HepG2 (cell line): ENCODE measurements around the gene STX4. TPM values are rescaled to one million over a fixed set of nuclear protein-coding genes. Genes with fewer than 3 reads are reported as not detected.
A peak's percentile ranks its signal among the peaks of the same experiment; 100 is the strongest.

ENCODE experiments used
- ADNP ChIP-seq: sonication (generic); formaldehyde crosslinking; IDR thresholded peaks from 2 replicates; pipeline ENCODE4 v1.4.0; 2020; ENCODE audit warnings: missing genetic modification reagents
- CBX2 ChIP-seq, 2 experiments: fragments of 200-600 bp in 1 of 2; sonication (generic); formaldehyde crosslinking in 1 of 2; IDR thresholded peaks; 2 replicates each; pipeline versions ENCODE4 v1.7.0 to v1.8.1; 2018 to 2022; ENCODE audit warnings: low read depth in 2 of 2, low read length in 1 of 2, mild to moderate bottlenecking in 1 of 2, missing genetic modification reagents in 1 of 2
- EEA1 ChIP-seq: sonication (generic); formaldehyde crosslinking; IDR thresholded peaks from 2 replicates; pipeline ENCODE4 v1.5.1; 2020; ENCODE audit warnings: mild to moderate bottlenecking, missing genetic modification reagents, borderline replicate concordance
- FOXA1 ChIP-seq, 2 experiments: fragments of 450-650 bp in 1 of 2; sonication (generic) in 1 of 2; formaldehyde crosslinking in 1 of 2; IDR thresholded peaks; 2 replicates each; pipeline versions ENCODE4 v1.4.0 to v1.6.1; 2016 to 2020; ENCODE audit warnings: missing genetic modification reagents in 1 of 2
- HDAC2 ChIP-seq: sonication (generic); formaldehyde crosslinking; IDR thresholded peaks from 2 replicates; pipeline ENCODE4 v1.4.0; 2020; ENCODE audit warnings: missing genetic modification reagents
- HDAC6 ChIP-seq: fragments of 200-600 bp; sonication (generic); IDR thresholded peaks from 2 replicates; pipeline ENCODE4 v1.7.0; 2017; ENCODE audit warnings: mild to moderate bottlenecking, antibody characterized with exemption, low read length, low read depth
- KDM2A ChIP-seq: sonication (generic); formaldehyde crosslinking; IDR thresholded peaks from 2 replicates; pipeline ENCODE4 v1.4.0; 2020; ENCODE audit warnings: low read depth, missing genetic modification reagents, borderline replicate concordance
- MAF1 ChIP-seq: sonication (generic); formaldehyde crosslinking; IDR thresholded peaks from 2 replicates; pipeline ENCODE4 v1.5.0; 2020; ENCODE audit warnings: missing genetic modification reagents, borderline replicate concordance
- POLR2AphosphoS5 ChIP-seq: IDR thresholded peaks from 2 replicates; pipeline ENCODE4 v1.6.1; 2012; ENCODE audit warnings: low read depth, low read length
- POLR2G ChIP-seq: fragments of 200-400 bp; formaldehyde crosslinking; IDR thresholded peaks from 2 replicates; pipeline ENCODE4 v1.6.1; 2018; ENCODE audit warnings: mild to moderate bottlenecking, low read depth, low read length, moderate library complexity
- TBL1XR1 ChIP-seq: fragments of 150-350 bp; IDR thresholded peaks from 2 replicates; pipeline ENCODE4 v1.6.1; 2014; ENCODE audit warnings: borderline replicate concordance, low read length; ENCODE audit not compliant: partially characterized antibody
- TRIM24 ChIP-seq: sonication (generic); formaldehyde crosslinking; IDR thresholded peaks from 2 replicates; pipeline ENCODE4 v1.8.0; 2022; ENCODE audit warnings: mild to moderate bottlenecking, missing genetic modification reagents
- ZNF253 ChIP-seq: sonication (generic); formaldehyde crosslinking; IDR thresholded peaks from 2 replicates; pipeline ENCODE4 v1.8.0; 2022; ENCODE audit warnings: mild to moderate bottlenecking, missing genetic modification reagents, borderline replicate concordance
- ZNF260 ChIP-seq: sonication (generic); formaldehyde crosslinking; IDR thresholded peaks from 2 replicates; pipeline ENCODE4 v1.4.0; 2020; ENCODE audit warnings: missing genetic modification reagents, low read depth, mild to moderate bottlenecking, borderline replicate concordance
- ZNF850 ChIP-seq: sonication (generic); formaldehyde crosslinking; conservative IDR thresholded peaks from 2 replicates; pipeline ENCODE4 v1.9.0; 2021; ENCODE audit warnings: mild to moderate bottlenecking, missing genetic modification reagents
- ZSCAN12 ChIP-seq: sonication (generic); formaldehyde crosslinking; IDR thresholded peaks from 2 replicates; pipeline ENCODE4 v1.9.0; 2021; ENCODE audit warnings: mild to moderate bottlenecking, missing genetic modification reagents
- polyA plus RNA-seq, 8 experiments: library from polyadenylated mRNA; depleted of rRNA in 3 of 8; stranded (reverse) in 7 of 8; unstranded in 1 of 8; fragments of >200 nt; fragmentation: Illumina TruSeq in 4 of 8; extraction: Trizol in 4 of 8; gene quantifications; 2 replicates each; pipeline versions ENCODE4 v1.2.1 to v1.2.3, GENCODE V29; 2011 to 2016; ENCODE audit warnings: low read depth in 4 of 8, missing spikeins in 1 of 8, mixed read lengths in 1 of 8; ENCODE audit not compliant: insufficient read depth in 1 of 8
- total RNA-seq, 5 experiments: library from RNA; depleted of rRNA; stranded (reverse); fragments of >200 nt; fragmentation: Illumina TruSeq; extraction: Trizol; gene quantifications; 2 replicates each; pipeline ENCODE4 v1.2.3, GENCODE V29; 2016; ENCODE audit warnings: low read depth in 1 of 5
- TF ChIP-seq, protein P1 (sequence below): sonication (generic); formaldehyde crosslinking; IDR thresholded peaks from 2 replicates; pipeline ENCODE4 v1.9.0; 2021; ENCODE audit warnings: missing genetic modification reagents, borderline replicate concordance
- TF ChIP-seq, protein P2 (sequence below): sonication (generic); formaldehyde crosslinking; IDR thresholded peaks from 2 replicates; pipeline ENCODE4 v1.5.0; 2020; ENCODE audit warnings: mild to moderate bottlenecking, missing genetic modification reagents
- TF ChIP-seq, protein P3 (sequence below): sonication (generic); formaldehyde crosslinking; IDR thresholded peaks from 2 replicates; pipeline ENCODE4 v1.8.1; 2023; ENCODE audit warnings: mild to moderate bottlenecking, missing genetic modification reagents
- TF ChIP-seq, protein P4 (sequence below): IDR thresholded peaks from 2 replicates; pipeline ENCODE4 v1.6.1; 2016; ENCODE audit warnings: mild to moderate bottlenecking, missing biosample characterization, missing genetic modification reagents

STX4 gene
- total and polyA plus RNA-seq, 2 of the 13 experiments (the other 11 are each of a cell fraction or from before 2014, with no cell fraction given) = 29.2 to 34.6 TPM

DNA sequence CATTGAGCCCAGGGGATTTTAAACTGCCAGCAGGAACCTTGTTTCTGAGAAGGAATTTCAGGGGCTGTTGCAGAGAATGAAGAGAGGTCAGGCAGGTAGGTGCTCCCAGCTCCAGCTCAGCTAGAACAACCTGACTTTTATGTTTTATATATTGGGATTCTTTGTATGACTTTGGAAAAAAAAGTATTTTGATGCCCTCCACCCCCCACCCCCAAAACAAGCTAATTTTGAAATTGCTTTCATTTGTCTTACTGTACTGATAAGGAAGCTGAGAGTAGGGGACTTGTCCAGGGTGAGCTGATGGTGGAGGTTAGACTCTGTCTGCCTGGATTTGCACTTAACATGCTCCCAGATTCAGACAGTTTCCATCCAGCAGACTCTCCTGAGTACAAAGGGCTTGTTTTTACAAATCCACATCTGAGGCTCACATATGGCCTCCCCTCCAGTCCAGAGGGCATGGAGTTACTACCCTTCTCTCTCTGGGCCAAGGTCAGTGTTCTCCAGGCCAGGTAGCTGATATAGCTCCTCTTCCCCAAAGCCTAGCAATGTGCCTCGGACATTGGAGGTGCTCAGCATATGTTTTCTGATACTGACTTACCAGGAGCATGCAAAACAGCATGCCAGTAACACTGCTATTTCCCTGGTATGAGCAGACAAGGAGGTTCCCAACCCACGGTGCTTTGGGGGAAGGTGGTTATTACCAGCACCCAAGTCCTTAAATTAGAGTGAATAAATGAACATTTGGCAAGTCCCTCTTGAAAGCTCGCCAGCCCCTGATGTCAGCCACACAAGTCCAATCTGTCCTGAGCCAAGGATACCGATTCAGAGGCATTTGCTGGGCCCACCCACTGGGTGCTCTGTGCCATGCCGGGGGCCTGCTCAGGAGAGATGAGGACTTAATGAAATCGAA is 34.3 kb upstream of the STX4 start (continued):
- TF ChIP-seq EEA1 (CRISPR knock-in tag) (no peak), POLR2AphosphoS5 (peak; percentile 44; the same call in 1 of the 2 replicates), ZNF850 (CRISPR knock-in tag) (no peak), POLR2G (peak; percentile 61; the same call in 1 of the 2 replicates), HDAC6 (no peak), MAF1 (CRISPR knock-in tag) (no peak), CBX2 (IDR thresholded peaks at IDR 0.05; ENCODE audit: low read depth, low read length) (no peak), CBX2 (CRISPR knock-in tag; IDR thresholded peaks at IDR 0.05; ENCODE audit: low read depth) (0 out of 2 replicates have a peak, but pooled peaks have one; percentile 33), TBL1XR1 (peak; percentile 61), ADNP (CRISPR knock-in tag) (no peak), KDM2A (peak; percentile 35; the same call in 1 of the 2 replicates), TRIM24 (CRISPR knock-in tag) (no peak), FOXA1 (IDR thresholded peaks at IDR 0.05) (no peak), FOXA1 (CRISPR knock-in tag; IDR thresholded peaks at IDR 0.05) (peak; percentile 49; the same call in 1 of the 2 replicates), HDAC2 (CRISPR knock-in tag) (peak; percentile 86), ZSCAN12 (CRISPR knock-in tag) (no peak), ZNF260 (CRISPR knock-in tag) (no peak), ZNF253 (no peak)
- TF ChIP-seq, protein P1, sequence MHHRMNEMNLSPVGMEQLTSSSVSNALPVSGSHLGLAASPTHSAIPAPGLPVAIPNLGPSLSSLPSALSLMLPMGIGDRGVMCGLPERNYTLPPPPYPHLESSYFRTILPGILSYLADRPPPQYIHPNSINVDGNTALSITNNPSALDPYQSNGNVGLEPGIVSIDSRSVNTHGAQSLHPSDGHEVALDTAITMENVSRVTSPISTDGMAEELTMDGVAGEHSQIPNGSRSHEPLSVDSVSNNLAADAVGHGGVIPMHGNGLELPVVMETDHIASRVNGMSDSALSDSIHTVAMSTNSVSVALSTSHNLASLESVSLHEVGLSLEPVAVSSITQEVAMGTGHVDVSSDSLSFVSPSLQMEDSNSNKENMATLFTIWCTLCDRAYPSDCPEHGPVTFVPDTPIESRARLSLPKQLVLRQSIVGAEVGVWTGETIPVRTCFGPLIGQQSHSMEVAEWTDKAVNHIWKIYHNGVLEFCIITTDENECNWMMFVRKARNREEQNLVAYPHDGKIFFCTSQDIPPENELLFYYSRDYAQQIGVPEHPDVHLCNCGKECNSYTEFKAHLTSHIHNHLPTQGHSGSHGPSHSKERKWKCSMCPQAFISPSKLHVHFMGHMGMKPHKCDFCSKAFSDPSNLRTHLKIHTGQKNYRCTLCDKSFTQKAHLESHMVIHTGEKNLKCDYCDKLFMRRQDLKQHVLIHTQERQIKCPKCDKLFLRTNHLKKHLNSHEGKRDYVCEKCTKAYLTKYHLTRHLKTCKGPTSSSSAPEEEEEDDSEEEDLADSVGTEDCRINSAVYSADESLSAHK (CRISPR knock-in tag) = no peak
- TF ChIP-seq, protein P2, sequence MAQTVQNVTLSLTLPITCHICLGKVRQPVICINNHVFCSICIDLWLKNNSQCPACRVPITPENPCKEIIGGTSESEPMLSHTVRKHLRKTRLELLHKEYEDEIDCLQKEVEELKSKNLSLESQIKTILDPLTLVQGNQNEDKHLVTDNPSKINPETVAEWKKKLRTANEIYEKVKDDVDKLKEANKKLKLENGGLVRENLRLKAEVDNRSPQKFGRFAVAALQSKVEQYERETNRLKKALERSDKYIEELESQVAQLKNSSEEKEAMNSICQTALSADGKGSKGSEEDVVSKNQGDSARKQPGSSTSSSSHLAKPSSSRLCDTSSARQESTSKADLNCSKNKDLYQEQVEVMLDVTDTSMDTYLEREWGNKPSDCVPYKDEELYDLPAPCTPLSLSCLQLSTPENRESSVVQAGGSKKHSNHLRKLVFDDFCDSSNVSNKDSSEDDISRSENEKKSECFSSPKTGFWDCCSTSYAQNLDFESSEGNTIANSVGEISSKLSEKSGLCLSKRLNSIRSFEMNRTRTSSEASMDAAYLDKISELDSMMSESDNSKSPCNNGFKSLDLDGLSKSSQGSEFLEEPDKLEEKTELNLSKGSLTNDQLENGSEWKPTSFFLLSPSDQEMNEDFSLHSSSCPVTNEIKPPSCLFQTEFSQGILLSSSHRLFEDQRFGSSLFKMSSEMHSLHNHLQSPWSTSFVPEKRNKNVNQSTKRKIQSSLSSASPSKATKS (CRISPR knock-in tag) = no peak
- TF ChIP-seq, protein P3, sequence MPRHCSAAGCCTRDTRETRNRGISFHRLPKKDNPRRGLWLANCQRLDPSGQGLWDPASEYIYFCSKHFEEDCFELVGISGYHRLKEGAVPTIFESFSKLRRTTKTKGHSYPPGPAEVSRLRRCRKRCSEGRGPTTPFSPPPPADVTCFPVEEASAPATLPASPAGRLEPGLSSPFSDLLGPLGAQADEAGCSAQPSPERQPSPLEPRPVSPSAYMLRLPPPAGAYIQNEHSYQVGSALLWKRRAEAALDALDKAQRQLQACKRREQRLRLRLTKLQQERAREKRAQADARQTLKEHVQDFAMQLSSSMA = no peak; the same call in 1 of the 2 replicates
- TF ChIP-seq, protein P4, sequence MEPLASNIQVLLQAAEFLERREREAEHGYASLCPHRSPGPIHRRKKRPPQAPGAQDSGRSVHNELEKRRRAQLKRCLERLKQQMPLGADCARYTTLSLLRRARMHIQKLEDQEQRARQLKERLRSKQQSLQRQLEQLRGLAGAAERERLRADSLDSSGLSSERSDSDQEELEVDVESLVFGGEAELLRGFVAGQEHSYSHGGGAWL (CRISPR knock-in tag) = no peak
